SKM-1 treated with dmso at 0.1 percent for 144 hours (cell line): Measurements from ENCODE around the gene E2F3.

Experiments used
- DNase-seq: peaks from one replicate; lab custom pipeline; 2025; ENCODE audit not compliant: unreplicated experiment; lab: John Stamatoyannopoulos, UW

Gene E2F3

DNA sequence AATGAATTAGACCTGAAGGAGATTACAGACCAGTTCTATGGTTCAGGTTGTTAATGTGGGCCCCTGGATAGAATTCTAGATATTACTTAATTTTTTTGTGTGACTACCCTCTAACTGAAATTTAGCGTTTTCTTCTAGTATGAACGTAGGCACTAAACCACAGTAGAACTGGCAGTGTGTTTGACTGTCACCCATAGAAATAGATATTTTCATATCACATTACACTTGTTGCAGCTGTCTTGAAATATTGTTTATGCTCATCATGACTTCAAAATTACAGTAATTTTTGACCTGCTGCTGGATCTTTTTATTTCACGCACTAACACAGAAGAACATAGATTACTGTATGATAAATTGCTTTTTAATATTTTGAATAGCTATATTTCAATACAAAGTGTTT, 31.6 kb downstream of the E2F3 start:
- DNase-seq, result no peak

DNA sequence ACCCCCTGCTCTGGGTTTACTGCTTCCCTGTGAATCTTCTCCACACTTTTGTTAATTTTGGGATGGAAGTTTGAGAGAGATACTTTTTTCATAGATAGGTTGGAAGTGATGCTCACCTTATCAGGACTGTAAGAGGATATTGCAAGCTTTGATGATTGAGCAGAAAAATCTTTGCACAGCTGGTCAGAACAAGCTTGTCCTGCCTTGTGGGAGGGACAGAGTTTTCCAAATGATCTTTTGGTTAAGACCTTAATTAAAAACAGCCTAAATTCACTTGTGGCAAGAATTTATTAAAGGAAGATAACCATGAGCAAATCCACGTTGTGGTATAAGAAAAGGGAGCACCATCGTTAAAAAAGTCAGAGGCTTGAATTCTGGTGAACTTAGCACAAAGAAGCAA, 32.2 kb downstream of the E2F3 start:
- DNase-seq, result no peak

DNA sequence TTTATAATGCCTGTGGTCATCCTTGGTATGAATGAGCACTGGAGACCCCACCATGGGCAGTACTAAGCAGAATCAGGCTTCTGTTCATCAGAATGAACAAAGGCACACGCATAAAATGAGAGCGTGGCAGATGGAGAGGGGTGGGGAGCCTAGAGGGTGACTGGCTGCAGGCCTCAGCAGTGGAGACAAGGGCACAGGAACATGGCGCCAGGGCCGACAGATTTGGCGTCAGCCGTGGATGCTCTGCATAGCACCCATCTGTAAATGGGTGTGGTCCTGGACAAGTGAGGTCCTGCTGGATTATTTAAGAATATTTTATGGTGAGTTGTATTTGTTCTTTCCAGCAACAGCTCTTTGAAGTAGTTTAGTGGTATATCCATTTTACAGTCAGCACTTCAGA, 33.1 kb downstream of the E2F3 start:
- no peak for DNase-seq

DNA sequence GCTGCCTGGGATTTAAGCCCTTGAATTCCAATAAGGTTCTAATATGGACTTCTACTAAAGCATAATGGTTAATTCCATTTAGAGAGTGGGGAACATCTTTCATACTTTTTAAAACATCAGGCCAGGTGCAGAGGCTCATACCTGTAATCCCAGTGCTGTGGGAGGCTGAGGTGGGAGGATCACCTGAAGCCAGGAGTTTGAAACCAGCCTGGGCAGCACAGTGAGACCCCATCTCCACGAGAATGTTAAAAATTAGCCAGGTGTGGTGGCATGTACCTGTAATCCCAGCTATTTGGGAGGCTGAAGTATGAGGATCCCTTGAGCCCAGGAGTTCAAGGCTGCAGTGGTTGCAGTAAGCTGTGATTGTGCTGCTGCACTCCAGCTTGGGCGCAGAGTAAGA, 35.0 kb downstream of the E2F3 start:
- DNase-seq, result no peak

DNA sequence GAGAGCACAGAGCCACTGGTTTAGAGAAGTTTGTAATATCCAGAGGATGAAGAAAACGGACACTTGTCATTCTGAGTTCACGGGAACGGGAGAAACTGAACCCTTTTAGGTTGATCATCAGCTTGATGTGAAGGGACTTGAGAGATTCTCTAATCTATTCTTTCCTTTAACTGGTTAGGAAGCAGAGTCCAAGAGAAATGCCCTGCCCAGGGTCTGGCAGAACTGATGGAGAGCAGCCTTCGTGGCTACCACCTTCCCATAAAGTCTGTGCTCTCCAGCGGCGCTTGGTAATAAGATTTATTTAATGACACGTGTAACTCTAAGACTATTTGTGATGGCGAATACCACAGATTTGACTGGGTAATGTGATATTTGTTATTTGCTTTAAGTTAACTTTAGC, 36.0 kb downstream of the E2F3 start:
- no peak for DNase-seq

DNA sequence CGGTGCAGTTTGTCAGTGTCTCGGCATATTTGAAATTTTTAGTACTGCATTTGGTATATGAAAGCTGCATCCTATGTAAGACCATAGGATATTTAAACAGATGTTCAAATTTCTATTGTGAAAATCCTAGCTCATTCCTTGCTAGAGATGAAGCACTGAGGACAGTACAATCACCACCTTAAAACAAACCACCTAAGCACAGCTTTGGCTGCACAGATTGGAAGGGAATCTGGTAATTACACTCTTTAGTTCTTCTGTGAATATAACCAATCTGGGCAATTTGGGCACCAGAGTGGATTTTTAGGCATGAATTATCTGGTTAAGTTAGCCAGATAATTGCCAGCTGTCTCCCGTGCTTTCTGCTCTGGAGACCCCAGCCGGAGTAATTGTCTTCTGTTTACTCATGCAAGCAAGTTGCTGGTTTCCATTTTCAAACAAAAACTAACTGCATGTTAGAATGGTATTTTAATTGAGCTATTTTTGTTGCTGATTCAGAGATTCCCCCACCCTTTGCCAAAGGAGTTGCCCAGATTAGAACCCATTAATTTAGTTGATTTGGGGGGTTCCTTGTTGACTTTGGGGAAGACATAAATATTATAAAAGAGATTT, 36.9 kb downstream of the E2F3 start:
- DNase-seq, result no peak

DNA sequence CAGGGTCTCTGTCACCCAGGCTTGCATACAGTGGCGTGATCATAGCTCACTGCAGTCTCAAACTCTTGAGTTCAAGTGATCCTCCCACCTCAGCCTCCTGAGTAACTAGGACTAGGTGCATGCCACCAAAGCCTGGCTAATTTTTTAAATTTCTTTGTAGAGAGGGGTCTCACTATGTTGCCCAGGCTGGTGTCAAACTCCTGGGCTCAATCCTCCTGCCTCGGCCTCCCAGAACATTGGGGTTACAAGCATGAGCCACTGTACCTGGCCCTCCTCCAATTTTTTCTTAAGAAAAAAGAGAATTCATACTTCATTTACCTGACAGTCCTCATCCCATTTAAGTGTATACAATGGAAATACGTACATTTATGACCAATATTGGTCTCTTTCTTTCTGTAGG, 37.9 kb downstream of the E2F3 start:
- DNase-seq, result no peak

DNA sequence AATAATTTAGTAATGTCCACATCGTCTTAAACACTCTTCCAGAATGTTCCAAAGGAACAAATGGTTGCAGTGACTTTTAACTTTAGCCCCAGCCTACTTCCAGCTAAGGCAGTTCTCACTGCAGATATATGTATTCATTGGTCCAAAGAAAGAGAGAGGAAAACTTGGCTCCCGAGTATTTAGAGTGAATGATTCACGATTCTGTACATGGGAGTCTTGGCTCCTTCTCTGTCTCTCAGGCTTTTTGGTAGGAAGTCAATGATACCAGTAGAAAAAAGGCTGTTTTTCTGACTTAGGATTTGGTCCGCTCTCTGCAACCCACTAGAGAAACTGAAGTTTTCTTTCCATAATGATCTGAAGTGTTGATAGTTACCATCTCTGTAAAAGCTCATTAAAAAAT, 38.6 kb downstream of the E2F3 start:
- no peak for DNase-seq

DNA sequence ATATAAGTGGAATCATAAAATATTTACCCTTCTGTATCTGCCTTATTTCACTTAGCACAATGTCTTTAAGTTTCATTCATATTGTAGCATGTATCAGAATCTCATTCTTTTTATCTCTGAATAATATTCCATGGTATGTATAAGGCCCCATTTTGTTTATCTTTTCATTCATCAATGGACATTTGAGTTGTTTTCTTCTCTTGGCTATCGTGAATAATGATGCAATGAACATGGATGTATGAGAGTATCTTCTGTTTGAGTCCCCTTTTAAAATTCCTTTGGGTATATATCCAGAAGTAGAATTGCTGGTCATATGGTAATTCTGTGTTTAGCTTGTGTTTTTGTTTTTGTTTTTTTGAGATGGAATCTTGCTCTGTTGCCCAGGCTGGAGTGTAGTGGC, 39.6 kb downstream of the E2F3 start:
- no peak for DNase-seq

DNA sequence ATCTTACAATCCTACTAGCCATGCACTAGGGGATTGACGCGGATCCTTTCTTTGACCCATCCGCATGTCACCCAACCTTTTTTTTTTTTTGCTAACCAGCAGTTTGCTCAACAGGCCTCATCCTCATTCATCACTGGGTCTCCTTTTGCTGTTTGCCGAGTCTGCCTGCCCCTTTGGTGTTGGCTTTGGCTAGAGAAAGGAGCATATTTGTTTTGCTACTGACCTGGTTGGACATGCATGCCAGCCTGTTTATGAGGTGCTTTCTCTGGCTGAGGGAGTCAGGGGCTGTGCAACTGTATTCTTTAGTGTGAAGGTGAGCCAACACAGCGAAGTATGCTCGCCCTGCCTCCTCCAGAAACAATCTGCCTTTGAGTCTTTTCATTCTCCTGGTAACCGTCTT, 40.2 kb downstream of the E2F3 start:
- DNase-seq, result no peak

DNA sequence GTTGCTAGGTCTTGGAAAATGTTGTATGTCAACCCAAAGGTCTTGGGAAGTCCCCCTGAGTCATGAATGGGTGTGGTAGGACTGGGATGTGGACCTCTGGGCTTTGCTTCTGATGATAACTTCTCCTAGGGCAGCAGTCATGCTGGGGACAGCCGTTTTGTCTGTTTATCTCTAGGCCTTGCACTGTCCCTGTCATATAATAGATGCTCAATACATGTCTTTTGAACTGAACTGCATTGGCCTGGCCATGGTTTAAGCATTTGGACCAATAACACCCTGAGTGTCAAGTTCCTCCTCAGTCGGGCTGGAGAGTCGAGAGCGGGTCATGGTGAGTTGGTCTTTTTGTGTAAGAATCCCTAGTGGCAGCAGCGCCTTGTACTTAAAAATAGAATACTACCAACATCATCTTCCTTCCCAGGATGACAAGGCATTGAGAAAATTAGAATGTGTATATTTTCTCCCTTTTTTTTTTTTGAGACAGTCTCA, 43.1 kb downstream of the E2F3 start:
- DNase-seq, result no peak

DNA sequence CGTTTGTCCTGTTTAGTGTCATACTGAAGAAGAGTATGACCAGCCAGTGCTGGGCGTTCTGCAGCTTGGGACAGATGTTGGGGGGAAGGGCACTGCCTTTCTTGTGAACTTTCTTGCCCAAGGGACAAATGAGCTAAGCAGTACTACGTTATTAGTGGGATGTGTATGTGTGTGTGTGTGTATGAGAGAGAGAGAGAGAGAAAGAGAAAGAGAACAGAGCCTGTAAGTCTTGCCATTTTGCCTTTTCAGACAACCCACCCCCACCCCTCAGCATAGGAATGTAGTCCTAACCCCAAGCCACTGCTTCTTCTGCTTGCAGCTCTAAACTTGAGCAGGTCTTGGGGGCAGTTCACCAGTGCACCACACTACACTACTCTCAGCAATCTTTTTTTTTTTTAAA, 45.5 kb downstream of the E2F3 start:
- DNase-seq, result no peak

DNA sequence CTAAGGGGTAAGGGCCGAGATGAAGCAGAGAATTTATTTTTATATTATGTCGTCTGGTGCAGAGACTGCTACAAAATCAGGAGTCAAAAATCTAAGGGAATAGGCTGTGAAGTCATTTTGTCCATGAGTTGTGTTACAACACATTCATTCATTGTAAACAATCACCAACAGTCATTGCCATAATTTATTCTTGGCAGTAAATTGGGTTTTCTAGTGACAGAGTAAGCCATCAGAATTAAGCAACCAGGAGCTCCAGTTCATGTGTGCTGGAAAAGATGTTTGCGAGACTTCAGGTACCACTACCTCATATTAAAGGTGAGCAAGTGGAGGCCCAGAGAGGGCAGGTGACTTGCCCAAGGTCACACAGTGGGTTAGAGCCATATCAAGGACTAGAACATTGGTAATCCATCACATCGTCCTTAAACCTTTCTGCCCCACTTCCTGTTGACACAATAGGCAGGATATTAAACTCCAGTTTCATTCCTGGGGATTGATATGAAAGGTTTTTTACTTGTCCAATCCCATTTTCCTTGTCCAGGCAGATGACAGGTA, 46.0 kb downstream of the E2F3 start:
- DNase-seq, result no peak

DNA sequence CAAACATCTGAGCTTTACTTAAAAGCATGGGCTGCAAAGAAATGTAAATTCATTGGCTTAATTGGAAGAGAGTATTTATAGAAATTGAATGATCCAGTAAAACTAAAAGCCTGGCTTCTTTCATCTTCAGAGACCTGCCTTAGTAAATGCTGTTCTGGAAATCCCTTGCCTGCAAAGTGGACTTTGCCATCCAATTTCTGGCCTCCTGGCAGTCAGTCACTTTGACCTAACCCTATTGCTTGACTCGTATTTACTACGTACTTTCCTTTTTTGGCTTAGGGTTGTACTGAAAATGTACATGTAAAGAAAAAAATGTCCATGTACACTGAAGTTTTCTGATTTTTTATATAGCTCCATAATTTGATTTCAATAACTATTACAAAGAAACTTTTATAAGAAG, 47.1 kb downstream of the E2F3 start:
- DNase-seq, result no peak

DNA sequence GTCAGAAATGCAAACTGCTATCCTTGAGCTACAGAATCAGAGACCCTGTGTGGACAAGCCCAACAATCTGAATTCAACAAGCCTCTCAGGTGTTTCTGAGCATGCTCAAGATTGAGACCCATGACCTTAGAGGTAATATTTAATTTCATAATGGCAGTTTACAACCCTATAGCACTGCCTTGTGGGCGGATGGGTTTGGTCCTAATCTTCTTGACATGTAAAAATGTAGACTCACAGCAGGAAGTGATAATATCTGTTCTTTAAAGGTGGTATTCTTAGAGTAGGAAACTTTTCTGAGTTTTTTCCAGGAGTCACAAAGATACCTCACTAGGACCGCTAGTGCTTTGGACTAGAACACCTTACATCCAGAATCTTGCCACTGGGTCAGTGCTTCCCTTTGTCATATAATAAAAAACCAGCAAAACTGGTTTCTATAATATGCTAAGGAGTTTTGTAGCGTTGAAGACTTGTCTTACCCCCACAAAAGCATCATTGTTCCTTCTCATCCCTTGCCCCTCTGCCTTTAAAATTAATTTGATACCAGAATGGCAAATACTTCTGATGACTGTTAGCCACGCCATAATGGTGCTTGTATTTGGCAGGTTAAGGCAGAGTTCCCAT, 52.6 kb downstream of the E2F3 start:
- no peak for DNase-seq

DNA sequence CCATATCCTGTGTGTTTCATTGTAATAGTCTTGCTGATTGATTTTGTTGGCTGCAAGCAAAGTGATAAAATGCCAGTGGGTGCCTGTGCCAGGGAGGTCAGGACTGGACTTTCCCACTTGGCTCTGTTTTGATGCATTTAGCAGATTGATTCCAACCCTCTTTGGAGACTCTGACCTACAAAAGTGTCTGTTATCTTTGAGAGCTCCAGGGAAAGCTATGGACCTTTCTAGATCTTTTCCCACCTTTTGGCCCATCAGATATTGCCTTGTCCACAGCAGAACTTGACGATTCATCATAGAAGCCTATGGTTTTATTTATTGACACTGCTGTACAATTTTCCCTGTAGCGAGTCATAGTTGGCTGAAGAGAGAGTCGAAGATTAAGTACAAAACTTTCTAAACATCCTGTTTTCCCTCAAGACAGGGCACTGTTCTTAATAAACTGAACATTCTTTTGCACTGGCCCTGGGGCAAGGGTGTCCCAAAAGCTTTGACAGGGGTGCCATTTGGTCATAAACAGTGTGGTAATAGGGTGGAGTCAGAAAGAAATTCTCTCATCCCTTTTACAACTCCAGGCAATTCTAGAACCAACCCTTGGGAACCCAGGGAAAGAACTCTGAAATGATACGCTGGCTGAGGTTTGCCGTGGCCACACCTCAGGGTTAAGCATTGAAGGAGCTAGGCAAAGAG, 53.7 kb downstream of the E2F3 start:
- DNase-seq, result no peak

DNA sequence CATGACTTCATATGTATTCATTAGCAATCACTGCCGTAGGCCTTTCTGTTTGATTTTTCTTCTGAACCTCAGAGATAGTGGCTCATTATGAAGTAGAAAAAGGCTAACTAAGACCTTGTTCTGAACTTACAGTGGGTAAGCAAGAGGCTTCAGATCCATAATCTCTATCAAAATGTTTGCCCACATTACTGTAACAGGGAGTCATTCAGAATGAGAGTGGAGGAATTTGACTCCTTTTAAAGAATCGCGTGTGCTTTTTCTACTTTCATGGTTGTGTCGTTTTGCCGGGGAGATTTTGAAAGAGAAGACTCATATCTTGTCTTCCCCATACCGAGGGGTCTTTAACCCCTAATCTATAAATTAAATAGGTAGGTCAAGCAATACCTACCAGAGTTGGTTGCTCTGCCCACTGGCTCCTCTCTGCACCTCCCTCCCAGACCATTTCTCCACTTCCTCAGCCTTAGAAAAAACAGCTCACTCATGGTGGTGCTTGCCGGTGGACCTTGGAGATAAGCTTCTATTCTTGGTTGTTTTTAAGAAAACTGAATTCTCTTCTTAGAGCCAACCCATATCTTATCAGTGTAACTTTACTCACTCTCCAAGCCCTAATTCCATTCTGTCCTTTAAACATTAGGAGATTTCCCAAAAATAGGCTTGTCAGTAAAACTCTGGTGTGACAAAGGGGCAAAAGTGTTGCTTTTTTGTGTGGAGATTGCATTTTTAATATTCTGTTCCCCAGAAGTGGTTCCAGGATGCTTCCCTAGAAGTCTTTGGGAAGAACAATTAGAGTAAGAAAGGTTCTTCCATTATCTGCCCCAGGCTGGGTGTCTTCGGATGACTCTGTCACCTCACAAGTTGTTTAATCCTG, 56.6 kb downstream of the E2F3 start:
- DNase-seq, result no peak

DNA sequence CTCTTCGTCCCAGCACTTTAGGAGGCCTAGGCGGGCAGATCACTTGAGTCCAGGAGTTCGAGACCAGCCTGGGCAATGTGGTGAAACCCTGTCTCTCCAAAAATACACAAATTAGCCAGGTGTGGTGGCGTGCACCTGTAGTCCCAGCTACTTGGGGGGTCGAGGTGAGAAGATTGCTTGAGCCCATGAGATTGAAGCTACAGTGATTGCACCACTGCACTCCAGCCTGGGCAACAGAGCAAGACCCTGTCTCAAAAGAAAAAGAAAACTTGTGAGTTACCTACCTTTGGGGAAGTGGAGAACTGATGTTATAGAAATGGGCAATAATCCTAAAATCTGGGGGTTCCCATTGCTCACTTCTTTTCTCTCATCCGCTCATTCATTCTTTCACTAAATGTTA, 58.0 kb downstream of the E2F3 start:
- DNase-seq, result no peak

DNA sequence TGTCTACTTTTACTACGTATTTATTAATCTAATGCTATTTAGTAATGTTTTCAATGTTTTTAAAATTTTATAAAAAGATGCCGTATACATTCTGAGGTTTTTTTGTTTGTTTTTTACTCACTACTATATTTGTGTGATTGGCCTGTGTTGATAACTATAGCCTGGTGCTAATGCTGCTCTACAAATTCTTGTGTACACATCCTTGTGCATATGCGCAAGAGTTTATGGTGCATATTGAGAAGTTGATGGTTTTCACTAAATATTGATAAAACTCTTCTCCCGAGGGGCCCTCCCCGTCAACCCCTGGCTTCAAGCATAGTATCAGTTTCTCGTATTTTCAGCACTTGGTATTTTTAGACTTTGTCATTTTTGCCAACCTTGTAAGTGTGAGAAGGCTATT, 59.9 kb downstream of the E2F3 start:
- no peak for DNase-seq

DNA sequence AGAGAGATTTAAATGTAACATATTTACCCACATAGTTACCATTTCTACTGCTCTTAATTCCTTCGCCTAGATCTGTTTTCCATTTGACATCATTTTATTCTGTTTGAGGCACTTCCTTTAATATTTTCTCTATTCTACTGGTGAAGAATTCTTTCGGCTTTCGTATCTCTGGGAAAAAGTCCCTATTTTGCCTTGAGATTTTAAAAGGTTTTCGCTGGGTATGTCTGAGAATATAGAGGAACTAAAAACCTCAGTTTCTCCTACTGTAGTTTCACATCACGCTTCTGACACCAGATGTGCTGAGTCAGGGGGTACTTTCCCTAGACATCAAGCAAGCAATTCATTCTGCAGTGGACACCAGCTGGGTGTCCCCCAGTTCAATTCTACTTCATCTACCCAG, 61.7 kb downstream of the E2F3 start:
- DNase-seq, result no peak

DNA sequence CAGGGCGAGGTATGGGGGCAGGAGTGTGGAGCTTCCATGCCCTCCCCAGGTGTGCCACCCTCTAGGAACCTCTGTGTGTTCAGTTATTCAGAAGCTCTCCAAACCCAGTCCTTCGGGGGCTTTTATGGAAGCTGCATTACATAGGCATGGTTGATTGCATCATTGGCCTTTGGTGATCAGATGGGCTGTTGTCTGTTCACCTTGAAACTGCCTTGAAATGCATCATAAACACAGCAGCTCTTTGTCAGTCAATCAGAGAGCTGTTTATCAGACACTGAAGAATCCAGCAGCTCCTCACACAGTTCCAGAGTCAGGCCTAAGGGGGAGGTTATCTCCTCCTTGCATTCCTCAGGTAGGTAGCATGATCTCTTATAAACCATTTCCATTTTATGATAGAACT, 62.4 kb downstream of the E2F3 start:
- no peak for DNase-seq
